KBM-7 (cell line): ENCODE results near the gene MRPS18A.
"Not testable (repeated sequence)": the region's sequence is repeated elsewhere in the genome, so short reads cannot be mapped to it uniquely, and the experiment has no call there.

ENCODE experiments used
- DNase-seq: peaks from one replicate; pipeline ENCODE4 v3.0.0-alpha.2; 2015
- in situ Hi-C: fragments of 300-500 bp; cut with MboI; formaldehyde crosslinking; loops from 2 replicates; pipeline ENCODE4 v1.14.3; 2020; ENCODE audit warnings: low sequenced_read_pairs, low pct_unique_long_range_greater_than_20kb, mixed read lengths

The MRPS18A gene

DNA sequence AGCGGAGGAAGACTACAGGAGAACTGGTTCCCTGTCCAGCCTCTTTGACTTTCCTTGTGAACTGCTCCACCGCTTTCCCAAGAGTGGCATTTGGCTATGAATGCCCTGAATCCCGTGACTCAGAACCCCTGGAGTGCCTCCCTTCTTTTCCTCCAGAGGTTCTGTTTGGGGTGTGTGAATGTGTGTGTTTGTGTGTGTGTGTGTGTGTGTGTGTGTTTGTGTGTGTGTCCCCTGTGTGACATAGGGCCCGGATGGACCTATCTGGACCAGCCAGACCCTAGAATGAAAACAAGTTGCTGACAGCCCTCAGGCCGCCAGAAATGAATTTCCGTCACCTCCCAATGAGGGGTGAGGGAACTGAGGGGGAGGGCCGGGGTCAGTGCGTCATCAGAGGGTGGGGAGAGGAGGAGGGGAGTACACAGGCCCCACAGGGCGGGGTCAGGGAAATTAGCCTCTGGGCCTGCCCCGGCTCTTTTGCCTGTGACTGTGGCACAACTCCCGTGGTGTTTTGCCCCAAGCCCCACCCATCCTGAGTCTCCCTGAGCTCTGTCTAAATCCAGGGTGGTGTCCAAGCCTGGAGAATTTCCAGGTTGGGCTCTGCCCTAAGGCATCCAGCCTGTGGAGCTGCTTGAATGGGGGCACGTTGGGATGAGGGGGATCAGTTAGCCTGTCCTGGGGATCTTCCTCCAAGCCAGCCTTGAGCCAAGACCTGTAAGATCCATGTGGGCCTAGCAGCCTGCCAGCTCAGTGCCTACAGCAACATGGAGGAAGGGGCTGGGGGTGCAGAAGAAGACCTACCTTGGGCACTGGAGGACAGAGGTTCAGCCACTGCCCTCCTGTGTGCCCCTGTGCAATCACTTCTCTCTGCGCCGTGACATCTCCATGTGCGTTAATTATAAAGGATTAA lies 15.2 kb upstream of the MRPS18A start:
- in situ Hi-C loops: no loop called here

DNA sequence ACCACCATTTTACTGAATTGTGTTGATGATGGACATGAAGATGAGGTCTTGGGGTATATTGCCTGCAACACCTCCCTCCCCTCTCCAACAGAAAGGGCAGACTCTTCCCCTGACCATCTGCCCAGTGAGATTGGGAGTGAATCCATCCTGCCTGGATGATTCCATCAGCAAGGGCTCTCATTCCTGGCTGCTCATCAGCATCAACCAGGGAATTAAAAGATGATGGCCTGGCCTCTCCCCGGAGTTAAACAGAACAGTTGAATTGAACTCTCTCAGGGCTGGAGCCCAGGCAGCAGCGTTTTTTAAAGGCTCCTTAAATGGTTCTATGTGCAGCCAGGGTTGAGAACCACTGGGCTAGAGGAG lies 14.6 kb upstream of the MRPS18A start:
- in situ Hi-C loops: no loop called here
- DNase-seq: no peak

More for the DNA sequence above, 15.2 kb upstream of the MRPS18A start:
- peak; percentile 48 for DNase-seq

DNA sequence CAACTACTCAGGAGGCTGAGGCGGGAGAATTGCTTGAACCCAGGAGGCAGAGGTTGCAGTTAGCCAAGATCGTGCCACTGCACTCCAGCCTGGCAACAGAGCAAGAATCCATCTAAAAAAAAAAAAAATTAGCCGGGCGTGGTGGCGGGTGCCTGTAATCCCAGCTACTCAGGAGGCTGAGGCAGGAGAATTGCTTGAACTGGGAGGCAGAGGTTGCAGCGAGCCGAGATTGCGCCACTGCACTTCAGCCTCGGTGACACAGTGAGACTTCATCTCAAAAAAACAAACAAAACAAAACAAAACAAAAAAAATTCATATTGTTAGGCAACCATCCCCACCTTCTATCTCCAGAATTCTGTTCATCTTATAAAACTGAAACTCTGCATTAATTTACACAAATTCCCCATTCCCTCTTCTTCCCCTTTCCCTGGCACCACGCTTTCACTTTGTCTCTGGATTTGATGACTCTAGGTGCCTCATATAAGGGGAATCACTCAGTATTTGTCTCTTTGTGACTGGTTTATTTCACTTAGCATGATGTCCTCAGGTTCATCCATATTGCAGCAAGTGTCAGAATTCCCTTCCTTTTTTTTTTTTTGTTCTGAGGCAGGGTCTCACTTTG lies 13.5 kb upstream of the MRPS18A start:
- DNase-seq, in situ Hi-C loops: not testable (repeated sequence)

DNA sequence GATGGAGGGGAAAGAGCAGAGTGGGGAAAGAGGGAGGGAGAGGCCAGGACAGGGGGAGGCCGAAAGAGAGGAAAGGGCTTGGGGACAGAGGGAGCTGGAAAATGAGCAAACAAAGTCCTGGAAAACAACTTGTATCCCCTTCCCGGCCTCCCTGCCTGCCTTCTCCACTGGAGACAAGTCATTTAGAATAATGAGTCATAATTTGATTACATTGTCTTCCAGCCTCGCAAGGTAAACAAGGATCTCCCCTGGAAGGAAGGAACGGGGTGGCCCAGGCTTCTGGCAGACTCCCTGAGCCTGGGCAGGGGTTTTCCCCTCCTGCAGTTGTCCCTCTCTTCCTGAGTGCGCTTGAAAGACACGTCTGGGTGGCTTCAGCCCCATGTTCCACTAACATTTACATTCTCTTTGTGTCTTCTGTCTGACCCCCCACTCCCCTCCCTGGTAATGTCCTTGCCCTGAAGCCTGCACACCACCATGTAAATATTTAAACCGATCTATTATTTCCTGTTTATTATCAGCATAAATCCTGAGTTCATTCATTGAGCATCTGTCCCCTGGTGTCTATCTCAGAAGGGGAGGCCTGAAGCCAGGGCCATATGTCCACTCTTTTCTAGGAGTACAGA lies 12.1 kb upstream of the MRPS18A start:
- in situ Hi-C loops: no loop called here
- no peak for DNase-seq

DNA sequence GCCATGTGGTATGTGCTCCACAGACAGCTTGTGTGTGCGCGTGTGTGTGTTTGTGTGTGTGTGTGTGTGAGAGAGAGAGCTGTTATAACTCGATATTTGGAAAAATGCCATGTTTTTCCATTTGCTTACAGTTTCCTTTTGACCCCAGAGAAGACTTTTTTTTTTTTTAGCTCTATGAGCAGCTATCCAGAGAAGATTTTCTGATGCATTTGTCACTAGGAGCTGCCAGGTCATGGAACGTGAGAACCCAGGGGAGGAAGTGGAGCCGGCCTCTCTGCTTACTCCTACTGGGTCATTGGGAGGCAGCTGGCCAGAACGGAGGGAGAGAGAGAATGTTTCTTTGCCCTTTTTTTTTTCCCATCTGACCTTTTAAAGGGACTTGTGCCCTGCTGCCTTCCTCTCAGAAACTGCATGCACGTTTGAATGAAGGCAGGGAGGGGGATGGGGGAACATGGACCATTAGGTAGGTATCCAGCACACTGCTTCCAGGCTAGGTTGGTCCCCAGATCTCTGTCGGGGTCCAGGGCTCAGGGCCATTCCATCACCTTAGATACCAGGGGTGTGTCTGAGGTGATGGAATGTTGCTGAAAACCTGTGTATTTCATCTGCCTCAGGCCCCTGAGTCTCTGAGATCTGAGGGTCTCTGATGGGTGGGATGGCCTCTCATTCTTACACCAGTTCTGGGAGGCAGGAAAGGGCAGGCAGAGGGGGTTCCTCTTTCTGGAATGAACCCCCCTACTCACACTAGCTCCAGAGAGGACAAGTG lies 11.2 kb upstream of the MRPS18A start:
- no peak for DNase-seq
- in situ Hi-C loops: no loop called here

DNA sequence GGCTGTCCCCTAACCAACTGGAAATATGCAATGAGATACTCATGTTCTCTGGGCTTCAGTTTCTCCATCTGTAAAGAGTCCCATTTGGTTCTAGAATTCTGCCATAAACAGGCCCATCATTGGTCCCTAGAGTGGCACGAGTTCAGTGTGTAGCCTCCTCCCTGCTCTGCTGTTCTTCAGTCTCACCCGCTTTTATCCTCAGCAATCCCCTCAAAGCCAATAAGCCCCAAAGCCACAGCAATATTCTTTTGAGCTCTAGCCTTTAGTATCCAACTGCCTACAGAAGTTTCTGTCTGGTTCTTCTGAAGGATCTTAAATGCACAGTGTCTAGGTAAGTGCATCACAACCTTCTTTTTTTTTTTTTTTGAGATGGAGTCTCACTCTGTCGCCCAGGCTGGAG lies 9.8 kb upstream of the MRPS18A start:
- in situ Hi-C loops: no loop called here
- DNase-seq: no peak

DNA sequence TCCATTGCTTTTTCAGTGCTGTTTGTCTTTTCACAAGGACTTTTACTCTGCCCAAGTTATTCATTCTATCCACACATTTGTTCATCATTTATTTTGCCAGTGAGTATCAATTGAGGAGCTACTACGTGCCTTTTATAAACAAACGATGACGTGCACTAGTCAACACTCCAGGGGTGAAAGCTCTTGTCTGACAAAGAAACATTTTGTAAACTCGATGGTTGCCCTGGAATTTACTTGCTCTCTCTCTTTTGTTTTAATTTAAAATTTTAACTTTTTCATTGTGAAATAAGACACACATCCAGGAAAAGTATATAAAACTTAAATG lies 8.3 kb upstream of the MRPS18A start:
- no peak for DNase-seq
- in situ Hi-C loops: no loop called here

DNA sequence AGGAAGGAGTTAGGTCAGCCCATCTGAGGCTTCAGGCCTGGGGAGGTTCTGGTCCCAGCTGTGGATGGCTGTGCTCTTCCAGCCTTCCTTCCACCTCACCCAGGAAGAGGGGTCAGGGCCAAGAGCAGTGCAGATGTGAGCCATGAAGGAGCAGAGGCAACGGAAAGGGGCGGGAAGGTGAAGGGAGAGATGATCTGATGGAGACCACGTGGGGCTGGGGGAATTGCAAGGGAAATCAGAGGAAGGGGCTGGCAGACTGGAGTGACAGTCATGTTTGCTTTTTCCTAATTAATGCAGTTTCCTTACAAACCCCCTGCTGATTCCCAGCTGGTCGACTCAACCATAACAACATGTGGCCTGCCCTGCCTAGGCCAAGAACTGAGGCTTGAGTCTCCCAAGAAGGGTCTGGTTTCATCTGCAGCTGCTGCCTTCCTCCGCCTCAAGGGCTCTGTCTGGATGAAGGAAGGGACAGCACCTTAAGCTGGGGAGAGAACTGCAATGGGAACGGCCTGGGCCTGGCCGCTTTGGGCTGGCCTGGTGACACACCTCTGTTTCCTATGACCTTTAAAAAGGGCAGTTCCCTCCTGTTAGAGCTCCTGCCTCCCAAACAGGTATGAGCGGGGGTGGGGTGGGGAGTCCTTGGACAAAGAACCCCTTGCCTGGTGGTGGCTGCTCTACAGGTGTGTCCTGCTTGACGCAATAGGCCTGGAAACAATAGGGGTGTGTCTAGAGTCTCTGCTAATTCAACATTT lies 7.8 kb upstream of the MRPS18A start:
- in situ Hi-C loops: no loop called here

DNA sequence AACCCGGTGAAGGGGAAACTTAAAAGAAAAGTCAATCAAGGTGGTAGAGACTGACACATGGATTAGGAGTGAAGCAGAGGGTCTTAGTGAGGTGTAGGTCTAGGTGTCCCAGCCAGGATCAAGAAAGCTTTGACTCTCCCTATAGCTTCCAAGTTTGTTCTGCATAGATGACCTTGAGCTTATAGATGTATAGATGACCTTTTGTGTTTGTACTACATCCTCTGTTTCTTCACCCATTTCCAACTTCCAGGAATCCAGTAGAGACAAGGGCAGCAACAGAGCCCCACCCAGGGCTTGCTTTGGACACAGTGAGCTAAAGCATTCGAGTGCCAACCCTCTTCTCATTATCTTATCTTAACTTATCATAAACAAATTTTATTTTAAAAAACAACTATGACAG lies 1.8 kb upstream of the MRPS18A start:
- in situ Hi-C loops: no loop called here
- no peak for DNase-seq

More for the DNA sequence above, 7.8 kb upstream of the MRPS18A start:
- DNase-seq: no peak

DNA sequence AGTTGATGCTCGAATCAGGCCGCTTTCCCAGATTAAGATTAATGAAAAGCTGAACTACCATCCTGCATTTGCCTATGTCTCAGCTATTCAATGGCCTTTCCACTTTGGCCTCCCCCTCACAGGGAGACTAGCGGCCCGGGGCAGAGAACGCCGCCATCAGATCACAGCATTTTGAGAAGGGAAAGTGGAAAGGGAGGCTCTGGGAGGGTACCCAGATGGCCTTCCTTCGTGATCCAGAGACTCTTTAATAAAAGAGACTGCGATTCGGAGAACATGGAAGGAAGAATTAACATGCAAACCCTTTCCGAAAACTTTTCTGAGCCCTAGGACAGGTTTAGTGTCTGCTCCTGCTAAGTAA lies 533 bp downstream of the MRPS18A start:
- in situ Hi-C loops: no loop called here
- no peak for DNase-seq

DNA sequence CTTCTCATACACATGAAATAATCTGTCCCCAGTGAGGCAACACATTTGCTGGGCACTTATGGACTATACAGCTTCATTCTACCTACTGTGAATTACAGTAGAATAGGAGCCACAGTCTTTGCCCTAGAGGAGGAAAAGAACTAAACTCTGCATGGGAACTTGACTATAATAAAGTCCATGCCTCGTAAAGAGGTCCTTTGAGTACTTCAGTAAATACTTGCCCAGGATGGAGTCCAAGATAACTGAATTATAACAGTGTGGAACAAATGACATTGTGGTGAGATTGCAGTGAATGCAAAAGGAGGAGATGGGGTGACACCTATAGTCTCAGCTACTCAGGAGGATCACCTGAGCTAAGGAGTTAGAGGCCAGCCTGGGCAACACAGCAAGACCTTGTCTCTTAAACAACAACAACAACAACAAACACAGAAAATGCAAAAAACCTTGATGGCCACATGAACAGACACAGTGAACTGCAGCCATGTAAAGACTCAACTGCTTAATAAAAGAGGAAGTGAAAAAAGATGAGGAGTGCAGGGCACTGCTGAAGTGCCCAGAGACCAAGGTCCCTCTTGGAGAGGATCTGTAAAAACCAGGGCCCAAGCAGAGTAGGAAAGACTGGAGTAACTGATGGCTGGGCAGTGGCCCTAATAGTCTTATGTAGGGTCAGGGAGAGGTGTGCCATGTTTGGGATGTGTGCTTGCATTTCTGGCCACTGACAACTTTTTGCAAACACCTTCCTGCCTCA lies 3.7 kb downstream of the MRPS18A start:
- peak; percentile 35 for DNase-seq
- in situ Hi-C loops: no loop called here

DNA sequence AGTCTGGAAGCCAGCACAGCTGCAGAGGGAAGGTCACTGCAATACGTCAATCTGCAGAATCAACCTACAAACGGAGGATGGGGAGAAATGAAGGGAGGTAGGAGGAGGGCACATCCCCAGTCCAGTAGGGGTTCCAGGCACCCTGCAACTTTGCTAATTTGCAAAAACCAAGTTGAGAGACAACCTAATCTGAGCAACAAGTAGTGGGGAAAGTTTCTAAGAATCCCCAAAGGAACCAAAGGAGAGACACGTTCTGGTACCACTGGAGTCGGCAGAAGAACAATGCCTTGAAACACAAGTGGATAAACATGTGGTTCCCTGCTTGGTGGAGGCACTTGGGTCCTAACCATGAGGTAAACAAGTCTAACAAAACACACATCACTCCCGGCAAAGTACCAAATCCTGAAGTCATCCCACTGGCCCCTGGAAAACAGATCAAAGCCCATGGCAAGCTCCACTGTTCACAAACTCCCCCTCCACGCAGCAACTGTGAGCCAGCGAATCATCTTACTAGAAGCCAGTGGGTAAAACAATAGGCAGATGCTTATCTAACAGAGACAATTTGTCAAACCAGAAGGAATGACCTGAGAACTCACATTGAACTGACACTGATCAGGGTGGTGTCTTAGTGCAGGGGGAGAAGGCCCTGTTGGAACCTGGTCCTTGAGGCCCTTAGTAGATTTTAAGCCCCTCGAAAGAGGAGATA lies 4.7 kb downstream of the MRPS18A start:
- in situ Hi-C loops: no loop called here

DNA sequence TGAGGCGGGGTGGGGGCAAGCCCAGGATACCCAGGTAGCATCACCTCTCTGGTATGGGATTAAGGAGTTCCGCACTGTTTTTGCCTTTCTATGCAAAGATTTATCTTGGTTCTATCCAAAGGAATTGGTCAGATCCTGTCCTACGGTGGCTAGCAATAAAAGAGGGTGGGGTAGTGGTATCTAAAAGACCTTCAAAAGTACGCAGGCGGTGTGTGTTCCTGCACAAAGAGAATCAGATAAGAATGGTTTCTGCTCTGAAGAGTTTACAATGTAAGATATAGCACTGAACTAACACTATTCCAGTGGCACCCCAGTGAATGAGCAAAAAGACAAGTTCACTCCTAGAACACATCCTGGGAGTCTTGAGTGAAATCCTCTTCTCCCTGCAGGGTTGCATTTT lies 6.3 kb downstream of the MRPS18A start:
- in situ Hi-C loops: no loop called here
- DNase-seq: no peak

More for the DNA sequence above, 4.7 kb downstream of the MRPS18A start:
- DNase-seq: no peak

DNA sequence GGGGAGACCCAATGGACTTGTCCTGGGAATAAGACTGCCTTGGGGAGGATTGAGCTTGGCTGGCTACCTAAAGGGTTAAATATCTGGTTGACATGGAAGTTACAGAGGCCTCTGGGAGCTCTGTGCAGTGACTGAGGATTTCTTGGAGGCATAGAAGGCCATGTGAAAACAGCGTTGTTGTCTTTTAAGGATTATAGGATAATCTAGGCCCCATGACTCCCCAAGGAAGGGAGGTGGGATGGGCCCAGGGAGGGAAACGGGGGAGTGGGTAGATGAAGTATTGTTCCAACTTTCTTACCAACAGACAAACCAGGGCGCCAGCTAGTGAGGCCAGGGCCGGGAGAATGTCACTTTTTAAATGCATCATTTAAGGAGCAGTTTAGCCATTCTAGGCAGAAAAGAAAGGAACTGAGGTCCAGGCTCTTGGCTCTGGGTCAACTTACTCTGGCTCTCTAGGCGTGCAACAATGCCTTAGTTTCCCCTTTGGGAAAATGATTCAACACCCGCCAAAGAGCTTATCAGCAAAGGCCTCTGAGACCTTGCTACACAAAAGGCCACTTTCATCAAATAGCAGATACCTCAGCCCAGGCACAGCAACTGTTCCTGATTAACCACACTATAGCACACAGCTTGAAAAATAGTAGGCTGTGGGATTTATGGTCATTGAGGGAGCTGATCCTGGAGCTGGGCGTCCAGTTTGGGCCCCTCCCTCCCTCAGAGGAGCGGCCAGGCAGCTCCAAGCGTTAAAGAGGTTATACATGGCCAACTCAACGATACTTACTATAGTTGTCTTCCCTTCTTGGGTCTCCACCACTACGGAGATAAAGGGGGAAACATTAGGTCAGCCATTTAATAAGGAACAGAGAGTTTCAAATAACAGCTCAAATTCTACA lies 7.0 kb downstream of the MRPS18A start:
- in situ Hi-C loops: no loop called here
- no peak for DNase-seq

DNA sequence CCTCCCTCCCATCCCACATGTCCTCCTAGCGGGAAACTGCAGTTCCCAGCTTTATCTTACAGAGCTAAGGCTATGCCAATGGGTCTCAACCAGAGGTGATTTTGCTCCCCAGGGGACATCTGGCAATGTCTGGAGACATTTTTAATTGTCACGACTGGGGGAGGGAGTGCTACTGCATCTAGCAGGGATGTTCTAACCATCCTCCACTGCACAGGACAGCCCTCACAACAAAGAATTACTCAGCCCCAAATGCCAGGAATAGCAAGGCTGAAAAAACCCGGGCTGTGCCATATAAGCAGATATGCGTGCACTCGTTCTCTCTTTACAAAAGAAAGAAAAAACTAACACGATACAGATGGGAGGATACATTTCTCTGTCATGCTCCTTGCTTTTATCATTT lies 8.5 kb downstream of the MRPS18A start:
- in situ Hi-C loops: no loop called here
- no peak for DNase-seq

DNA sequence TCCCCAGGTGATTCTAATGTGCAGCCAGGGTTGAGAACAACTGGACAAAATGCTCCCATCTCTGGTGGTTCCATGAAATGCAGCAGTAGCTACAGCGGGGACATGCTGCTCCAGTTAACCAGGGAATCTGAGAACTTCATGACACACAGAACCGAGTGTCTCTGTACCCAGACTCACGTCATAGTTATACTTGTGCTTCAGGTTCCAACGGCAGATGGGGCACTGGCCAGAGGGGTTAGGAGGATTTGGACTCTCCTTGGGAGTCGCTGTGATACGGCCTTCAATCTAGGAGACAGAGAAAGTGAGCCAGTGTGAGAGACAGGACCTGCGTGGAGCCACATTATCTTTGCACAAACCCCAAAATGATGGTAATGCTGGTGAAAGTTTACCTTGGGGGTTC lies 9.2 kb downstream of the MRPS18A start:
- no peak for DNase-seq
- in situ Hi-C loops: no loop called here

DNA sequence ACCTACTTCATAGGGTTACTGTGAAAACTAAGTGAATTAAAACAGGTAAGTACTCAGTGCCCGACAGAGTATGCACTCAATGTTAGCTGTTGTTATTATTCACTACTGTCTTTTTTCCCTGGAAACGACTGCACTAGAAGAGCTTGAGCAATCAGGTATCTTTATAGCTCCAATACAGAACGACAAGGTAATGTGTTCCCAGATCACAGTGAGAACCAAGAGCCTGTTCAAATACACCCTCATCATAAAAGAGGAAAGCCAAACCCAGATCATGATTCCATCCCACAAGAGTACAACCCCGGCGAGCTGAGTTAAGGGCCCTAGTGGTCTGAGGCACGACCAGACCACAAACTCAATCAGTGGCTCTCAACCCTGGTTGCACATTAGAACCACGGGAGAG lies 9.8 kb downstream of the MRPS18A start:
- in situ Hi-C loops: no loop called here

More for the DNA sequence above, 9.8 kb downstream of the MRPS18A start:
- DNase-seq: no peak
